Vagina (tissue), 2 donors: Measurements from ENCODE around the gene HAPLN2.

Source experiments
- CTCF ChIP-seq, 3 experiments: fragments of 450-650 bp in 2 of 3; fragments of 200-600 bp in 1 of 3; sonication (generic) in 1 of 3; IDR thresholded peaks; one replicate each; pipeline ENCODE4 v1.5.1; 2017 to 2019; ENCODE audit warnings: antibody characterized with exemption in 3 of 3, mild to moderate bottlenecking in 2 of 3, moderate library complexity in 2 of 3
- POLR2A ChIP-seq, 2 donors: fragments of 450-650 bp; IDR thresholded peaks; one replicate each; pipeline ENCODE4 v1.6.1; 2017; ENCODE audit warnings: antibody characterized with exemption in 2 of 2, mild to moderate bottlenecking in 2 of 2, moderate library complexity in 2 of 2
- POLR2AphosphoS5 ChIP-seq, 2 donors: sonication (generic); formaldehyde crosslinking; IDR thresholded peaks; one replicate each; pipeline ENCODE4 v1.9.0; 2017; ENCODE audit warnings: antibody characterized with exemption in 2 of 2, mild to moderate bottlenecking in 2 of 2, low read depth in 1 of 2; ENCODE audit not compliant: insufficient read depth in 1 of 2

GRCh38 chr1:156632355-156632754, 13.1 kb downstream of the HAPLN2 start:
- TF ChIP-seq CTCF (IDR thresholded peaks at IDR 0.05) (no peak), POLR2A (IDR thresholded peaks at IDR 0.05) (no peak), POLR2AphosphoS5 (IDR thresholded peaks at IDR 0.05; ENCODE audit: insufficient read depth in 1 of 2, low read depth in 1 of 2) (no peak)
